ENCODE data around the gene LRRC28. TPM values are rescaled to one million over a fixed set of nuclear protein-coding genes. Genes with fewer than 3 reads are reported as not detected.
A peak's percentile ranks its signal among the peaks of the same experiment; 100 is the strongest.

LRRC28 gene
- polyA plus RNA-seq, 2 donors, result 4.1 to 13.7 TPM

DNA sequence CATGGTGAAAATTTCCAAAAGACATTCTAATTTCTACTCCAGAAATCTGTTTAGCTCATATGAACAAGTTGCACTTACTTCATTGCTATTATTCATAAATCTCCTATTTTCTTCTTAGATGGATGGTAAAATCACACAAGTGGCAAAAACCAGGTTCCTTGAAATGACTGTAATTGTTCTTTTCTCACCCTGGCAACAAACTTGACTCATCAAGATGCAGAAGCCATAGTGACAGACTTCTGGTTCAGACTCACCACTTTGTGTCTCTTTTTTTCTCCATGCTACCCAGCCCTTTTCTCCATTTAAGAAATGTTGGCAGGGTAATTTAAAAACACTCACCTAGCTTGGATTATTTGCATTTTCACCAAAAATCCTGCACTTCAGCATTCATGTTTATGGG is 82.1 kb downstream of the LRRC28 start:
- Histone ChIP-seq H3K27ac (ENCODE audit: low read depth in 2 of 2, low read length in 1 of 2) (no peak overlapping the region), H3K36me3 (ENCODE audit: control insufficient read depth in 2 of 2, insufficient read depth in 2 of 2, low read length in 1 of 2) (no peaks in the 10 kb centered on the region), H3K27me3 (ENCODE audit: control insufficient read depth in 1 of 2, insufficient read depth in 2 of 2, low read length in 2 of 2) (no peaks in the 10 kb centered on the region), H3K4me3 (ENCODE audit: low read depth in 1 of 2, low read length in 2 of 2) (no peak overlapping the region), H3K9me3 (ENCODE audit: control insufficient read depth in 2 of 2, insufficient read depth in 1 of 2, low read depth in 1 of 2, low read length in 1 of 2) (no peaks in the 10 kb centered on the region), H3K4me1 (ENCODE audit: control insufficient read depth in 2 of 2, insufficient read depth in 2 of 2, low read length in 1 of 2) (no peaks in the 10 kb centered on the region)

DNA sequence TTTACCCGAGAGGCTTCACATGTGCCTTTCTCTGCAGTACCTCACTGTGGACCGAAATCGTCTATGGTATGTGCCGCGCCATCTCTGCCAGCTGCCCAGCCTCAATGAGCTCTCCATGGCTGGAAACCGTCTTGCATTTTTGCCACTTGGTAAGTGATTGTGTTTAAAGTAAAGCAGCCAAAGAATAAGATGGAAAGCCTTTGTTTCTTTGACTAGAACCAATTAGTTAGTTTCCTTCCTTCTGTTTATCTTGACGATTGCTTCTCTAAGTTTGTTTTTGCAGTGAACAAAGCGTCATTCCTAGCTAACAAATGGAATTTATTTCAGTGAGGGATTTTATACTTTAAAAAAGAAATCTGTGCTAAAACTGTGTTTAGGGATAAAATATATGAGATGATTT is 82.7 kb downstream of the LRRC28 start:
- Histone ChIP-seq H3K4me3 (ENCODE audit: low read depth in 1 of 2, low read length in 2 of 2) (no peak overlapping the region), H3K27me3 (ENCODE audit: control insufficient read depth in 1 of 2, insufficient read depth in 2 of 2, low read length in 2 of 2) (no peaks in the 10 kb centered on the region), H3K36me3 (ENCODE audit: control insufficient read depth in 2 of 2, insufficient read depth in 2 of 2, low read length in 1 of 2) (no peaks in the 10 kb centered on the region), H3K9me3 (ENCODE audit: control insufficient read depth in 2 of 2, insufficient read depth in 1 of 2, low read depth in 1 of 2, low read length in 1 of 2) (no peaks in the 10 kb centered on the region), H3K4me1 (ENCODE audit: control insufficient read depth in 2 of 2, insufficient read depth in 2 of 2, low read length in 1 of 2) (no peaks in the 10 kb centered on the region), H3K27ac (ENCODE audit: low read depth in 2 of 2, low read length in 1 of 2) (no peak overlapping the region)
- 80 to 85% methylated on average over 8 of the region's 8 CpGs for WGBS, 2 donors

DNA sequence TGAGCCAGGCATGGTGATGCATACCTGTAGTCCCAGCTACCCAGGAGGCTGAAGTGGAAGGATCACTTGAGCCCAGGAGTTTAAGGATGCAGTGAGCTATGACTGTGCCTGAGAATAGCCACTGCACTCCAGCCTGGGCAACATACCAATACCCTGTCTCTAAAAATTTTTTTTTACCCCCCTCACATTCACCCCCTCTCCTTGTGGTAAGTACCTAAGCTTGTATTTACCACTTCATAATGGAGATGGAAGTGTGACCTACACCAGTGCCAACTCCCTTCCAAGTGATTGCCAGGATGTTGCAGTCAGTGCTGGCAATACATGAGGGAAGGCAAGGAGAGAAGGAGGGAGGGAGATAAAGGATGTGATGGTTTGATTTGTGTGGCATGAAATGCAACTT is 84.2 kb downstream of the LRRC28 start:
- Histone ChIP-seq H3K4me1 (ENCODE audit: control insufficient read depth in 2 of 2, insufficient read depth in 2 of 2, low read length in 1 of 2) (no peaks in the 10 kb centered on the region), H3K9me3 (ENCODE audit: control insufficient read depth in 2 of 2, insufficient read depth in 1 of 2, low read depth in 1 of 2, low read length in 1 of 2) (no peaks in the 10 kb centered on the region), H3K36me3 (ENCODE audit: control insufficient read depth in 2 of 2, insufficient read depth in 2 of 2, low read length in 1 of 2) (no peaks in the 10 kb centered on the region), H3K27ac (ENCODE audit: low read depth in 2 of 2, low read length in 1 of 2) (no peak overlapping the region), H3K4me3 (ENCODE audit: low read depth in 1 of 2, low read length in 2 of 2) (no peak overlapping the region), H3K27me3 (ENCODE audit: control insufficient read depth in 1 of 2, insufficient read depth in 2 of 2, low read length in 2 of 2) (no peaks in the 10 kb centered on the region)

DNA sequence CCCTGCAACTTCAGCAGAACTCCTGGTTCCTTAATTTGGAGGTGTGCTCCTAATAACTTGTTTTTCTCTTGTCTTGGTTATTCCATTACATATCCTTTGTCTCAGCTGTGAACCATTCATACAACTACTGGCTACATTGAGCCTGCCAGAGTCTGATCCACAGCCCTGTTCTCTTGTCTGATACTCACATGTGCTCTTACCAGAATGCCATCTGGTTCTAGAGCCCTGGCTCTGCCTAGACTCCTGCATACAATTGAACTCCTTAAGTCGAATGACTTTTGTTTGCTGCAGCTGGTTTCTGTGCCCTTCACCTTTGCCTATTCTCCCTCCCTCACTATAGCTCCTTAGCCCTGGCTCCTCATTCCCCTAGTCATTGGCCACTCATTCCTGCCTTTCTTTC is 85.5 kb downstream of the LRRC28 start:
- no peak overlapping the region for H3K27ac ChIP-seq (ENCODE audit: low read depth in 2 of 2, low read length in 1 of 2)
- 75 to 84% methylated on average over 1 of the region's 1 CpG for WGBS, 2 donors
- H3K9me3 ChIP-seq (ENCODE audit: control insufficient read depth in 2 of 2, insufficient read depth in 1 of 2, low read depth in 1 of 2, low read length in 1 of 2), result no peaks in the 10 kb centered on the region
- H3K27me3 ChIP-seq (ENCODE audit: control insufficient read depth in 1 of 2, insufficient read depth in 2 of 2, low read length in 2 of 2), result no peaks in the 10 kb centered on the region
- no peaks in the 10 kb centered on the region for H3K4me1 ChIP-seq (ENCODE audit: control insufficient read depth in 2 of 2, insufficient read depth in 2 of 2, low read length in 1 of 2)
- no peaks in the 10 kb centered on the region for H3K36me3 ChIP-seq (ENCODE audit: control insufficient read depth in 2 of 2, insufficient read depth in 2 of 2, low read length in 1 of 2)
- no peak overlapping the region for H3K4me3 ChIP-seq (ENCODE audit: low read depth in 1 of 2, low read length in 2 of 2)

DNA sequence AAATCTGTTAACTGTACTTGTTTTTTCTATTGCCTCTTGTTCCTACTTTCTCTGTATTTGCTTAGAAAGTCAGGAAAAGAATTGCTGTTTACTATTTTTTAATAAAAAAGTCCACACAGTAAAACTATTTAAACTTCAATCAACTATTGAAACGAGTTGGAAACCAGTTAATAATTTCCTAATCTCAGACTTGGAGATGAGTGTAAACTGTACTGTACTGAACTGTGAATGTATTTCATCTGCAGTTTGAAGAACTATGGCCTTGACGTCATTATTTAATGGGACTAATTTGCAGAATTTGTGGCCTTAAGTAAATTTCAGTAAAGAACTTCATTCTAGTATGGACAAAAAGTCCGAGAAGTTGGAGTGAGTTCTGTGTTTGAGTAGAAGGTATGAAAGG is 89.1 kb downstream of the LRRC28 start:
- 73 to 83% methylated on average over 3 of the region's 3 CpGs for WGBS, 2 donors
- no peak overlapping the region for H3K4me3 ChIP-seq (ENCODE audit: low read depth in 1 of 2, low read length in 2 of 2)

DNA sequence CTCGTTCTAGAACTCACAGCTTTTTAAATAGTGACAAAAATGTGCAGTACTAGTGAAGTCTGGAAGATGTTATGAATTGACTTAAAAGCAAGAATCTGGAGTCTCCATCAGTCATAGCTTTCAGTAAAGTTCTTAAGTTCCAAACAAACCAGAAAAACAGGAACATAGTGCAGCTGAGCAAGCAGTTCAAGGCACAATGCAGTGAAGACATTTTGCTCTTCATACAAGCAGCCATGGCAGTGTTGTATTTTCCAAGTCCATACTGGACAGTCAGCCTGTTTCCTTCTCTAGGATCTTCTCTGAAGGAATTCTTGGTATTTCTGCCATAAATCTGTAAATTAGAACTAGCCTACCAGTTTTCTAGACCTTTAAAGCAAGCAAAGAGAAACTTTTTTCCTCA is 90.5 kb downstream of the LRRC28 start:
- Histone ChIP-seq H3K27ac (ENCODE audit: low read depth in 2 of 2, low read length in 1 of 2) (peak overlapping the region in 1 of 2 donors; percentile 13), H3K4me3 (ENCODE audit: low read depth in 1 of 2, low read length in 2 of 2) (no peak overlapping the region), H3K9me3 (ENCODE audit: control insufficient read depth in 2 of 2, insufficient read depth in 1 of 2, low read depth in 1 of 2, low read length in 1 of 2) (no peaks in the 10 kb centered on the region), H3K4me1 (ENCODE audit: control insufficient read depth in 2 of 2, insufficient read depth in 2 of 2, low read length in 1 of 2) (peaks cover 0 to 6% of the 10 kb centered on the region in 2 donors), H3K27me3 (ENCODE audit: control insufficient read depth in 1 of 2, insufficient read depth in 2 of 2, low read length in 2 of 2) (no peaks in the 10 kb centered on the region), H3K36me3 (ENCODE audit: control insufficient read depth in 2 of 2, insufficient read depth in 2 of 2, low read length in 1 of 2) (no peaks in the 10 kb centered on the region)
- 62 to 76% methylated on average over 1 of the region's 1 CpG for WGBS, 2 donors

More for the DNA sequence above, 89.1 kb downstream of the LRRC28 start:
- no peak overlapping the region for H3K27ac ChIP-seq (ENCODE audit: low read depth in 2 of 2, low read length in 1 of 2)
- peaks cover 0 to 3% of the 10 kb centered on the region in 2 donors for H3K4me1 ChIP-seq (ENCODE audit: control insufficient read depth in 2 of 2, insufficient read depth in 2 of 2, low read length in 1 of 2)
- no peaks in the 10 kb centered on the region for H3K27me3 ChIP-seq (ENCODE audit: control insufficient read depth in 1 of 2, insufficient read depth in 2 of 2, low read length in 2 of 2)
- no peaks in the 10 kb centered on the region for H3K36me3 ChIP-seq (ENCODE audit: control insufficient read depth in 2 of 2, insufficient read depth in 2 of 2, low read length in 1 of 2)
- no peaks in the 10 kb centered on the region for H3K9me3 ChIP-seq (ENCODE audit: control insufficient read depth in 2 of 2, insufficient read depth in 1 of 2, low read depth in 1 of 2, low read length in 1 of 2)

DNA sequence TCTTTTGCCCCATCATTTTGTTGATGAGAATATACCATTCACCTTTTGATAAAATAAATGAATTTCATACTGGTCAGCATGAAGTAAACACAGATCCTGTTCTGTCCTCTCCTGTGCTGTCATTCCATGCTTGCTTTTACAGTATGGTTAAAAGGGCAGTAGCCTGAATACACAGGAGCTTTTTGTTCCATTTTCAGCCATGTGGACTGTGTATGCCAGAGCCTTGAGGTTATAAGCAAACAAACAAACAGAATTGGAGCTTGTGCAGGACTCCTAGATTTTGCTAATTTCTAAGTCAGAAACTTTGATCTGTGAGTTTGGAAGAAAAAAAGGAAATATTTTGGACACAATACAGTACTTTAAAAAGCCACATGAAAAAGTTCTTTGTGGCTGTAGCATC is 91.9 kb downstream of the LRRC28 start:
- H3K27ac ChIP-seq (ENCODE audit: low read depth in 2 of 2, low read length in 1 of 2), result no peak overlapping the region
- H3K36me3 ChIP-seq (ENCODE audit: control insufficient read depth in 2 of 2, insufficient read depth in 2 of 2, low read length in 1 of 2), result no peaks in the 10 kb centered on the region
- no peaks in the 10 kb centered on the region for H3K9me3 ChIP-seq (ENCODE audit: control insufficient read depth in 2 of 2, insufficient read depth in 1 of 2, low read depth in 1 of 2, low read length in 1 of 2)
- no peak overlapping the region for H3K4me3 ChIP-seq (ENCODE audit: low read depth in 1 of 2, low read length in 2 of 2)
- peaks cover 0 to 6% of the 10 kb centered on the region in 2 donors for H3K4me1 ChIP-seq (ENCODE audit: control insufficient read depth in 2 of 2, insufficient read depth in 2 of 2, low read length in 1 of 2)
- H3K27me3 ChIP-seq (ENCODE audit: control insufficient read depth in 1 of 2, insufficient read depth in 2 of 2, low read length in 2 of 2), result no peaks in the 10 kb centered on the region

DNA sequence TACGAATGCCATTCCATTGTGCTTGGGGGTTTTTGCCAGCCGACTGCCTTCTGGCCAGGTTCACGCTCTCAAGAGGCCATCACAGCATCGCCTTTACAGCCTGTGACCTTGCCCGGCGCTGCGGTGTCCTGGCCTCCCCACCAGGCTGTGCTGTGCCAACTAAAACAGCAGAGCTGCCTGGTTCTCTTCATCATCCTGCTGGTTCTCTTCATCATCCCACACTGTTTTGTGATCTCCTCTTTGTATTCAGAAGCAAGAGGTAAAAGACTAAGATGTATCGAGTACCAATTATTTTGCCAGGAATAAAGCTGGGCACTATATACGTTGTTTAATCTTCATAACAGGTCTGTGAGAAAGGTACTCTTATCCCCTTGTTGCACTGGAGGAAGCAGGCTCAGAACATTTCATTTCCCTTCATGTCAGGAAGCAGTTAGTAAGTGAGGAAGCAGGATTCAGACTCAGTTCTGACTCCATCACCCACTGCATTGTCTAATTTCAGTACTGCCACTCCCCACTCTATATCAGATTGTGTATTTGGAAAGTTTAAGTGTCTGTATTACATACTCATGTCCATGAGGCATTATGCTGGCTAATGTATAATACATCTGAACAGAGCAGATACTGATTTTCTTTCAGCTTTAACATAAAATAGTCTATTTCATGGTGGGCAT is 92.7 kb downstream of the LRRC28 start:
- H3K4me1 ChIP-seq (ENCODE audit: control insufficient read depth in 2 of 2, insufficient read depth in 2 of 2, low read length in 1 of 2), result peaks cover 0 to 6% of the 10 kb centered on the region in 2 donors
- no peaks in the 10 kb centered on the region for H3K9me3 ChIP-seq (ENCODE audit: control insufficient read depth in 2 of 2, insufficient read depth in 1 of 2, low read depth in 1 of 2, low read length in 1 of 2)
- H3K27ac ChIP-seq (ENCODE audit: low read depth in 2 of 2, low read length in 1 of 2), result no peak overlapping the region
- no peaks in the 10 kb centered on the region for H3K36me3 ChIP-seq (ENCODE audit: control insufficient read depth in 2 of 2, insufficient read depth in 2 of 2, low read length in 1 of 2)
- no peaks in the 10 kb centered on the region for H3K27me3 ChIP-seq (ENCODE audit: control insufficient read depth in 1 of 2, insufficient read depth in 2 of 2, low read length in 2 of 2)
- no peak overlapping the region for H3K4me3 ChIP-seq (ENCODE audit: low read depth in 1 of 2, low read length in 2 of 2)
- 81 to 82% methylated on average over 9 of the region's 9 CpGs for whole genome bisulfite sequencing, 2 donors

DNA sequence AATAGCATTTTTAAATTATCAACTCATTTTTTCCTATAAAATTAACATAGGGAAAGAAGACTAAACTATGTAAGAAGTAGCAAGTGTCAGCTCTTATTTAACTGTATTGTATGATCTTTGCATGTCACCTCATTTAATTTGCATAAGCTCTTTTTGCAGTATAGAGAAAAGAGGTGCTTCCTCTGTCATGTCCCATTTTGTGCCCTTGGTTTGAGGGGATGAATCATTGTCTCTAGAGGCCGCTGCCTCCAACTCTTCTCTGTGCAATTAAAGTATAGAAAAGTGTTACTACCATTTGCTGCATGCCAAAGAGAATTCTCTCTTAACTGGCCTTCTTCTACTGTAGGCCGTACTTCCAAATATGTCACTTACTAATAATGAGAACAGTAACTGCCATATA is 93.4 kb downstream of the LRRC28 start:
- WGBS, 2 donors, result 94 to 95% methylated on average over 2 of the region's 2 CpGs
- Histone ChIP-seq H3K4me1 (ENCODE audit: control insufficient read depth in 2 of 2, insufficient read depth in 2 of 2, low read length in 1 of 2) (peaks cover 0 to 6% of the 10 kb centered on the region in 2 donors), H3K9me3 (ENCODE audit: control insufficient read depth in 2 of 2, insufficient read depth in 1 of 2, low read depth in 1 of 2, low read length in 1 of 2) (no peaks in the 10 kb centered on the region), H3K4me3 (ENCODE audit: low read depth in 1 of 2, low read length in 2 of 2) (no peak overlapping the region), H3K27ac (ENCODE audit: low read depth in 2 of 2, low read length in 1 of 2) (no peak overlapping the region), H3K27me3 (ENCODE audit: control insufficient read depth in 1 of 2, insufficient read depth in 2 of 2, low read length in 2 of 2) (no peaks in the 10 kb centered on the region), H3K36me3 (ENCODE audit: control insufficient read depth in 2 of 2, insufficient read depth in 2 of 2, low read length in 1 of 2) (no peaks in the 10 kb centered on the region)

DNA sequence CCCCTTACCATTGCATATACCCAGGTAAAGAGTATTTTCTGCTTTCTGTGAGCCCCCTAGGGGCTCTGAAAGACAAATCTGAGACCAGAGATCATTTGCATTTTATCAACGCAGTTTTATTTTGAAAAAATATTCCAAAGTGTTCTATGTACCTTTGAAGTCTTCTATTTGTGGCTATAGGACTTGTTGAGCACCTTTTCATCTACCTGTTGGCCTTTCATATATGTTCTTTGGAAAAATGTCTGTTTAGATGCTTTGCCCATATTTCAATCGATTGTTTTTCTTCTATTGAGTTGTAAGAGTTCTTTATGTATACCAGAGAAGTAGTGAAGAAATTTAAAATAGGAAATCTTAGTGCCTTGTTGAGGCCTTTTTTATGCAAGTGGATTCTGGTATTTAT is 94.0 kb downstream of the LRRC28 start:
- H3K36me3 ChIP-seq (ENCODE audit: control insufficient read depth in 2 of 2, insufficient read depth in 2 of 2, low read length in 1 of 2), result no peaks in the 10 kb centered on the region
- H3K27me3 ChIP-seq (ENCODE audit: control insufficient read depth in 1 of 2, insufficient read depth in 2 of 2, low read length in 2 of 2), result no peaks in the 10 kb centered on the region
- WGBS, 2 donors, result 93 to 95% methylated on average over 2 of the region's 2 CpGs
- no peak overlapping the region for H3K27ac ChIP-seq (ENCODE audit: low read depth in 2 of 2, low read length in 1 of 2)
- peaks cover 0 to 6% of the 10 kb centered on the region in 2 donors for H3K4me1 ChIP-seq (ENCODE audit: control insufficient read depth in 2 of 2, insufficient read depth in 2 of 2, low read length in 1 of 2)
- no peak overlapping the region for H3K4me3 ChIP-seq (ENCODE audit: low read depth in 1 of 2, low read length in 2 of 2)
- no peaks in the 10 kb centered on the region for H3K9me3 ChIP-seq (ENCODE audit: control insufficient read depth in 2 of 2, insufficient read depth in 1 of 2, low read depth in 1 of 2, low read length in 1 of 2)

Measured in esophagus (tissue), 2 donors.